Upper lobe of left lung (tissue), 6 donors: Measurements from ENCODE around the gene GLRX5. TPM values are rescaled to one million over a fixed set of nuclear protein-coding genes. Genes with fewer than 3 reads are reported as not detected.

Experiments used
- ATAC-seq, 2 donors: fragments of 200-7000 bp; cut with Tn5 transposase; one replicate each; pipeline ENCODE4 v1.9.1; 2022; ENCODE audit warnings: mild to moderate bottlenecking in 2 of 2, moderate library complexity in 2 of 2; ENCODE audit not compliant: low FRiP score in 2 of 2
- DNase-seq, 2 donors: peaks; one replicate each; pipeline ENCODE4 v3.0.0-alpha.2; 2019 to 2020
- H3K27ac ChIP-seq, 4 donors: fragments of 200-600 bp; sonication (generic); one replicate each; pipeline ENCODE4 v1.5.1; 2016 to 2019
- H3K27me3 ChIP-seq, 4 donors: fragments of 200-600 bp; sonication (generic); one replicate each; pipeline ENCODE4 v1.5.1; 2017 to 2019
- H3K36me3 ChIP-seq, 4 donors: fragments of 200-600 bp; sonication (generic); one replicate each; pipeline ENCODE4 v1.5.1; 2016 to 2019
- H3K4me1 ChIP-seq, 4 donors: fragments of 200-600 bp; sonication (generic); one replicate each; pipeline ENCODE4 v1.5.1; 2018 to 2019
- H3K4me3 ChIP-seq, 4 donors: fragments of 200-600 bp; sonication (generic); one replicate each; pipeline ENCODE4 v1.5.1; 2017 to 2019; ENCODE audit warnings: mild to moderate bottlenecking in 2 of 4, moderate library complexity in 1 of 4
- H3K9me3 ChIP-seq, 4 donors: fragments of 200-600 bp; sonication (generic); one replicate each; pipeline ENCODE4 v1.5.1; 2018 to 2019
- CTCF ChIP-seq, 6 experiments: fragments of 450-650 bp in 4 of 6; fragments of 200-600 bp in 2 of 6; sonication (generic) in 2 of 6; IDR thresholded peaks; one replicate each; pipeline ENCODE4 v1.5.1; 2016 to 2019; ENCODE audit warnings: antibody characterized with exemption in 6 of 6
- EP300 ChIP-seq, 4 donors: sonication (generic); formaldehyde crosslinking; IDR thresholded peaks; one replicate each; pipeline ENCODE4 v1.5.1; 2017; ENCODE audit warnings: antibody characterized with exemption in 4 of 4, control low read depth in 2 of 4
- POLR2A ChIP-seq, 4 donors: fragments of 450-650 bp; IDR thresholded peaks; one replicate each; pipeline ENCODE4 v1.5.1; 2016 to 2017; ENCODE audit warnings: antibody characterized with exemption in 4 of 4, mild to moderate bottlenecking in 2 of 4
- POLR2AphosphoS5 ChIP-seq, 2 donors: sonication (generic); formaldehyde crosslinking; IDR thresholded peaks; one replicate each; pipeline ENCODE4 v1.5.1; 2017; ENCODE audit warnings: antibody characterized with exemption in 2 of 2
- WGBS, 2 donors: methylation state at CpG; one replicate each; pipeline ENCODE4 v1.1.5; 2017 to 2018; 5-methylcytosine and 5-hydroxymethylcytosine counted together
- total RNA-seq, 6 donors: library from RNA; depleted of rRNA in 4 of 6; stranded (reverse); fragments of >200 nt in 4 of 6; gene quantifications; one replicate each; pipeline versions ENCODE4 v1.1.0 to v1.2.1, GENCODE V29; 2016 to 2021
- donor health status: DM: no; HTN: no; CAD: no; lungs with moderate emphysema.
- donor health status: DM: no; HTN: yes; CAD: no; lungs with severe emphysema.

The GLRX5 gene
- total RNA-seq = 10 to 100 TPM; 12.6 to 34.8 (median 25.0) TPM

DNA sequence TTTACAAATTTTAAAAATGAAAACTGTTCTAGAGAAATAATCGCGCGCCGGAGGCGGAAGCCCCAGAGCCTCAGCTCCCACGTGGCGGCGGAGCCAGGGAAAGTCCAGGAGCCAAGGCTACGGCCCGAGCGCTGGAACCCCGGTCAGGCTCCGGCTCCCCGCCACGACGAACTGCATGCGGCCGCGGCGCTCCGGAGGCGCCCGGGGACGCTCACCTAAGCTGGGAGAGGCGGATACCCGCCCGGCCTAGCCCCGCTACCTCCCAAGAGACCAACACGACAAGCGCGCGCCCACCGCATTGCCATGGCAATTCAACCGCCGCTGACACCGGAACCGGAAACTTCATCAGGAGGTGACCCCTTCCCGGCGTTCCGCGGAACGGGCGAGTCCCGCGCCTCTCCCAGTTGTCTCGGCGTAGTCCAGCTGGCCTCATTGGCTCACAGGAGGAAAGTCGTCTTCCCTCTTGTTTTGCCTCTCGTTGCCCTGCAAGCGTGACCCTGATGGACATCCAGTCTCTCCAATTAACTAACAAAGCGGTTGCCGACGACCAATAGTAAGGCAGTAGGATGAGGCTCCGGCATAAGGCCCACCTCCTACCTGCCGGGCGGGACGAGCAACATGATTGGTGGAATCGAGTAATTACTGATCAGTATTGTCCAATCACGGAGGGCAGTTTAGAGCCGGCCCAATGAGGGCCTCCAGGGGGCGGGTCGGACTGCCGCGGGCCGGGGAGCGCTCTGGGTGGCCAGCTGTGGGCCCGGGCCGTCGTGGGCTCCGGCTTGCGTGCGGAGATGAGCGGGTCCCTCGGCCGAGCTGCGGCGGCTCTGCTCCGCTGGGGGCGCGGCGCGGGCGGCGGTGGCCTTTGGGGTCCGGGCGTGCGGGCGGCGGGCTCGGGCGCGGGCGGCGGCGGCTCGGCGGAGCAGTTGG is at the start of gene GLRX5:
TSS of gene GLRX5 (plus strand) at position 752 of the 927 bp plus-strand sequence. CDS start at position 792, 40 bp downstream.
- Histone ChIP-seq H3K27me3 (no peaks in the 10 kb centered on the region), H3K36me3 (peaks cover 0 to 3% (median 0%) of the 10 kb centered on the region in 4 donors), H3K4me3 (peak within 1 kb of the TSS; percentile 85 to 100 (median 88)), H3K9me3 (no peaks in the 10 kb centered on the region), H3K4me1 (peaks cover 49 to 77% (median 64%) of the 10 kb centered on the region in 4 donors), H3K27ac (peak within 1 kb of the TSS; percentile 81 to 90 (median 84))
- TF ChIP-seq EP300 (IDR thresholded peaks at IDR 0.05) = peak in 1 of 4 donors; percentile 44
- peak in 4 of 6 experiments; percentile 17 to 52 (median 31) for TF ChIP-seq CTCF (IDR thresholded peaks at IDR 0.05)
- TF ChIP-seq POLR2AphosphoS5 (IDR thresholded peaks at IDR 0.05) = peak in 1 of 2 donors; percentile 86
- TF ChIP-seq POLR2A (IDR thresholded peaks at IDR 0.05) = peak in 3 of 4 donors; percentile 38 to 72 (median 42)
- DNase-seq = peak; percentile 96 to 98
- 1% methylated on average over 28 to 56 of the region's 97 CpGs for WGBS, 2 donors
- ATAC-seq = peak; percentile 97 to 99

GRCh38 chr14:95485222-95485819 is 49.5 kb upstream of the GLRX5 start:
- H3K27ac ChIP-seq = no peak overlapping the region
- H3K4me3 ChIP-seq = no peak overlapping the region
- DNase-seq (no peak), ATAC-seq (no peak)
- peaks cover 0 to 9% (median 0%) of the 10 kb centered on the region in 4 donors for H3K36me3 ChIP-seq
- WGBS, 2 donors = 74 to 83% methylated on average over 7 of the region's 7 CpGs
- no peaks in the 10 kb centered on the region for H3K27me3 ChIP-seq
- H3K4me1 ChIP-seq = peaks cover 21 to 36% (median 31%) of the 10 kb centered on the region in 4 donors
- H3K9me3 ChIP-seq = no peaks in the 10 kb centered on the region
- no peak for TF ChIP-seq POLR2A (IDR thresholded peaks at IDR 0.05)
- no peak for TF ChIP-seq CTCF (IDR thresholded peaks at IDR 0.05)
- TF ChIP-seq EP300 (IDR thresholded peaks at IDR 0.05) = no peak
- TF ChIP-seq POLR2AphosphoS5 (IDR thresholded peaks at IDR 0.05) = no peak

DNA sequence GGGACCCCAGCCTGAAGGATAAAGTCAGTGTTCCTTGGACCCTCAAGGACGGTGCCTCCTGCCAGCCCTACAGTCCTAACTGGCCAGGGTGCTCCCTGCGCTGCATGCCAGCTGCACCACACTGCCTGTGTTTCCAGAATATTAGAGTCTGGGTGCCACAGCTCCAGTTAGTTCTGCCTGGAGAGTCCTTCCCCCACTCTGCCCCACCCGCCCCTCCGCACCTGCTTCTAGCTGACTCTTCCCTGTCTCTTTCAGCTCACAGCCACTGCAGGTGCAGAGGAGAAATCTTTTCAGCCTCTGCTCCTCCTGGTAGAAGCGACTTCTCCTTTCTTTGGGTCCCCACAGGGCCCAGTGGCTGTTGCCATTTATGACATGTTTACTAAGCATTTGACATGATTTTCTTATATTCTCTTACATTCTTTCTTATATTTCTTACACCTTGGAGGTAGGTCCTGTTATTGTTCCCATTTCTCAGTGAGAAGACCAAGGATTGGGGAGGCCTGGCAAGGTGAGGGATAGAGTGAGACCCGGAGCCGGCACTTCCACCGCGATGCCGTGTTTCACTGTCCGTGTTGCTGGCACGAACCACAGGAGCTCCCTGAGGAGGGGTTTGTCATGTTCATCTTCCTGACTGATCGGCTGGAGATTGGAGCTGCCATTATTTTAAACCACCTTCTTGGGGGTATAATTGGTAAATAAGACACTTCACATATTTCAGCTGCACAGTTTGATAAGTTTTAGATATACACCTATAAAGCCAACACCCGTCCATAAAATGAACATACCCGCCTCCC is 47.8 kb upstream of the GLRX5 start:
- no peaks in the 10 kb centered on the region for H3K36me3 ChIP-seq
- no peak overlapping the region for H3K4me3 ChIP-seq
- H3K9me3 ChIP-seq = no peaks in the 10 kb centered on the region
- no peak for ATAC-seq
- DNase-seq = no peak
- H3K27ac ChIP-seq = no peak overlapping the region
- peaks cover 21 to 39% (median 35%) of the 10 kb centered on the region in 4 donors for H3K4me1 ChIP-seq
- 84 to 91% methylated on average over 15 of the region's 15 CpGs for WGBS, 2 donors
- TF ChIP-seq POLR2A (IDR thresholded peaks at IDR 0.05) (no peak), CTCF (IDR thresholded peaks at IDR 0.05) (no peak), EP300 (IDR thresholded peaks at IDR 0.05) (no peak), POLR2AphosphoS5 (IDR thresholded peaks at IDR 0.05) (no peak)
- H3K27me3 ChIP-seq = no peaks in the 10 kb centered on the region

- Histone ChIP-seq H3K4me1 (peaks cover 21 to 37% (median 35%) of the 10 kb centered on the region in 4 donors), H3K27me3 (no peaks in the 10 kb centered on the region), H3K27ac (no peak overlapping the region), H3K4me3 (no peak overlapping the region), H3K9me3 (no peaks in the 10 kb centered on the region), H3K36me3 (no peaks in the 10 kb centered on the region)
- TF ChIP-seq POLR2AphosphoS5 (IDR thresholded peaks at IDR 0.05) = no peak
- TF ChIP-seq EP300 (IDR thresholded peaks at IDR 0.05) = no peak
- no peak for TF ChIP-seq CTCF (IDR thresholded peaks at IDR 0.05)
- TF ChIP-seq POLR2A (IDR thresholded peaks at IDR 0.05) = no peak
- WGBS, 2 donors = 59 to 65% methylated on average over 3 of the region's 3 CpGs
- DNase-seq (no peak), ATAC-seq (no peak)
These were observed 47.2 kb upstream of the GLRX5 start for GRCh38 chr14:95487669-95488084.
